DND-41 (cell line): ENCODE results near the gene ATP6V1B1.

Experiments
- ATAC-seq: fragments of 200-7000 bp; cut with Tn5 transposase; 3 replicates; pipeline ENCODE4 v1.9.1; 2021; ENCODE audit warnings: low read depth; ENCODE audit not compliant: insufficient read depth
- DNase-seq: peaks from one replicate; pipeline ENCODE4 v3.0.0-alpha.2; 2020
- H2AFZ ChIP-seq: 2 replicates; pipeline ENCODE4 v1.6.0; 2012; ENCODE audit warnings: low read depth, low read length
- H3K27ac ChIP-seq: 2 replicates; pipeline ENCODE4 v1.5.1; 2012; ENCODE audit warnings: low read length, inconsistent platforms
- H3K27me3 ChIP-seq: fragments of 200-600 bp; sonication (generic); 2 replicates; pipeline ENCODE4 v1.6.0; 2012; ENCODE audit warnings: low read length, mild to moderate bottlenecking, inconsistent platforms; ENCODE audit not compliant: insufficient read depth, poor library complexity
- H3K36me3 ChIP-seq: 2 replicates; pipeline ENCODE4 v1.5.1; 2012; ENCODE audit warnings: low read length, inconsistent platforms; ENCODE audit not compliant: insufficient read depth
- H3K4me1 ChIP-seq: 2 replicates; pipeline ENCODE4 v1.5.1; 2012; ENCODE audit warnings: mild to moderate bottlenecking, low read length; ENCODE audit not compliant: insufficient read depth
- H3K4me2 ChIP-seq: 2 replicates; pipeline ENCODE4 v1.6.0; 2012; ENCODE audit warnings: mild to moderate bottlenecking, moderate library complexity, low read length, inconsistent platforms; ENCODE audit not compliant: insufficient read depth
- H3K4me3 ChIP-seq, 2 experiments: fragments of 200-600 bp in 1 of 2; shearing (Covaris generic) in 1 of 2; 2 replicates each; pipeline ENCODE4 v1.5.1; 2012 to 2016; ENCODE audit warnings: inconsistent platforms in 2 of 2, low read length in 2 of 2, mild to moderate bottlenecking in 2 of 2, low read depth in 1 of 2, moderate library complexity in 1 of 2
- H3K79me2 ChIP-seq: 2 replicates; pipeline ENCODE4 v1.6.0; 2012; ENCODE audit warnings: low read length, inconsistent platforms; ENCODE audit not compliant: insufficient read depth
- H3K9ac ChIP-seq: 2 replicates; pipeline ENCODE4 v1.6.0; 2012; ENCODE audit warnings: low read depth, mild to moderate bottlenecking, inconsistent platforms, low read length, moderate library complexity
- H3K9me3 ChIP-seq: 2 replicates; pipeline ENCODE4 v1.5.1; 2012; ENCODE audit warnings: low read length, moderate library complexity, mild to moderate bottlenecking, inconsistent platforms; ENCODE audit not compliant: insufficient read depth, severe bottlenecking
- H4K20me1 ChIP-seq: 2 replicates; pipeline ENCODE4 v1.6.0; 2012; ENCODE audit warnings: low read length; ENCODE audit not compliant: insufficient read depth
- CTCF ChIP-seq: IDR thresholded peaks from 2 replicates; pipeline ENCODE4 v1.5.1; 2012; ENCODE audit warnings: borderline replicate concordance, low read length, moderate library complexity, mild to moderate bottlenecking; ENCODE audit not compliant: poor library complexity, severe bottlenecking; ENCODE audit errors: extremely low read depth
- EZH2 ChIP-seq: IDR thresholded peaks from 3 replicates; pipeline ENCODE4 v1.6.1; 2012; ENCODE audit warnings: borderline replicate concordance, low read depth, mild to moderate bottlenecking, moderate library complexity, low read length, inconsistent platforms; ENCODE audit not compliant: severe bottlenecking

Gene ATP6V1B1

GRCh38 chr2:70965506-70965905 lies 29.8 kb downstream of the ATP6V1B1 start:
- no peak overlapping the region for H3K4me2 ChIP-seq
- H3K27me3 ChIP-seq, result no peaks in the 10 kb centered on the region
- no peak overlapping the region for H3K9ac ChIP-seq
- no peak for DNase-seq
- no peak for ATAC-seq
- no peaks in the 10 kb centered on the region for H3K36me3 ChIP-seq
- no peak overlapping the region for H3K27ac ChIP-seq
- H3K4me1 ChIP-seq, result no peaks in the 10 kb centered on the region
- no peaks in the 10 kb centered on the region; the same call in 1 of the 2 replicates for H4K20me1 ChIP-seq
- TF ChIP-seq EZH2, result no peak
- TF ChIP-seq CTCF, result no peak
- no peak overlapping the region for H2AFZ ChIP-seq
- no peak overlapping the region for H3K4me3 ChIP-seq
- no peaks in the 10 kb centered on the region for H3K9me3 ChIP-seq
- H3K79me2 ChIP-seq, result no peaks in the 10 kb centered on the region

GRCh38 chr2:70966681-70967080 lies 31.0 kb downstream of the ATP6V1B1 start:
- DNase-seq (no peak), ATAC-seq (no peak)
- no peak overlapping the region for H3K4me2 ChIP-seq
- no peak overlapping the region for H2AFZ ChIP-seq
- TF ChIP-seq EZH2 (no peak), CTCF (no peak)
- H3K9me3 ChIP-seq, result no peaks in the 10 kb centered on the region
- H3K4me3 ChIP-seq, result no peak overlapping the region
- no peaks in the 10 kb centered on the region for H3K4me1 ChIP-seq
- no peaks in the 10 kb centered on the region for H3K36me3 ChIP-seq
- H3K27ac ChIP-seq, result no peak overlapping the region
- no peaks in the 10 kb centered on the region for H3K27me3 ChIP-seq
- no peaks in the 10 kb centered on the region for H3K79me2 ChIP-seq
- no peak overlapping the region for H3K9ac ChIP-seq
- no peaks in the 10 kb centered on the region for H4K20me1 ChIP-seq

- Histone ChIP-seq H3K27me3 (no peaks in the 10 kb centered on the region), H3K36me3 (no peaks in the 10 kb centered on the region), H3K79me2 (no peaks in the 10 kb centered on the region), H3K27ac (no peak overlapping the region), H3K4me3 (no peak overlapping the region), H3K9ac (no peak overlapping the region), H3K4me2 (no peak overlapping the region), H2AFZ (no peak overlapping the region), H3K4me1 (no peaks in the 10 kb centered on the region), H3K9me3 (no peaks in the 10 kb centered on the region), H4K20me1 (no peaks in the 10 kb centered on the region)
- TF ChIP-seq EZH2 (no peak), CTCF (no peak)
- DNase-seq, result no peak
- no peak for ATAC-seq
These were observed 31.5 kb downstream of the ATP6V1B1 start for GRCh38 chr2:70967189-70967588.

DNA sequence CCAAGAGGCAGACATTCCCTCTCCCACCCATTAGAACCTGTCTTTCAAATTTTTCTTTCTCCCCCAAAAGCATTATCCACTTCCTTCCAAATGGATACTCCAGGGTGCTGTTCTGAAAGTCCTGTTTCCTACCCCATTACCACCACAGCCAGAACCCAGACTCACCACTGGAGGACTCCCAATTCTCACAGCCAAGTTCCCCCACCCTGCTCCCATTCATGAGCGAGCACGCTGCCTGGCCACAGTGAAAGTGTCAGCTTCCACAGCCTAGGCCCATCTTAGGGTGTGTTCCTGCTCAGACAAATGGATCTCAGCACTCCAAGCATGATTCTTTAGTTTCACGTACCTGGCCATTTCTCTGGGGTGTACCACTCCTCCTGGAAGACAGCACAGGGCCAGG lies 38.9 kb downstream of the ATP6V1B1 start:
- Histone ChIP-seq H3K9ac (no peak overlapping the region), H4K20me1 (no peaks in the 10 kb centered on the region), H3K36me3 (no peaks in the 10 kb centered on the region), H3K4me2 (no peak overlapping the region), H3K79me2 (no peaks in the 10 kb centered on the region), H3K27ac (no peak overlapping the region), H2AFZ (no peak overlapping the region), H3K4me3 (no peak overlapping the region), H3K27me3 (no peaks in the 10 kb centered on the region), H3K4me1 (no peaks in the 10 kb centered on the region), H3K9me3 (no peaks in the 10 kb centered on the region)
- TF ChIP-seq EZH2 (no peak), CTCF (no peak)
- DNase-seq, result no peak
- no peak for ATAC-seq
